GM21447 (cell line): ENCODE data around the gene VENTX.

Experiments used
- ATAC-seq: cut with Tn5 transposase; IDR thresholded peaks from one replicate; pipeline ENCODE4 v1.9.1; 2021; ENCODE audit not compliant: unreplicated experiment

The VENTX gene

GRCh38 chr10:133201948-133202725 lies 35.5 kb upstream of the VENTX start:
- ATAC-seq = no peak

- no peak for ATAC-seq
These were observed 34.6 kb upstream of the VENTX start for GRCh38 chr10:133202778-133203651.

GRCh38 chr10:133203652-133204195 lies 33.9 kb upstream of the VENTX start:
- no peak for ATAC-seq

GRCh38 chr10:133204226-133205015 lies 33.2 kb upstream of the VENTX start:
- ATAC-seq = no peak

GRCh38 chr10:133205146-133205545 lies 32.5 kb upstream of the VENTX start:
- ATAC-seq = no peak

- no peak for ATAC-seq
These were observed 31.2 kb upstream of the VENTX start for GRCh38 chr10:133206356-133207040.

GRCh38 chr10:133207041-133207600 lies 30.5 kb upstream of the VENTX start:
- ATAC-seq = no peak

GRCh38 chr10:133207627-133208026 lies 30.0 kb upstream of the VENTX start:
- no peak for ATAC-seq

- no peak for ATAC-seq
These were observed 29.2 kb upstream of the VENTX start for GRCh38 chr10:133208466-133208865.

- no peak for ATAC-seq
These were observed 28.5 kb upstream of the VENTX start for GRCh38 chr10:133209117-133209516.

GRCh38 chr10:133209641-133210040 lies 28.0 kb upstream of the VENTX start:
- no peak for ATAC-seq

GRCh38 chr10:133210398-133211140 lies 27.1 kb upstream of the VENTX start:
- ATAC-seq = no peak

- no peak for ATAC-seq
These were observed 26.4 kb upstream of the VENTX start for GRCh38 chr10:133211141-133211830.

- no peak for ATAC-seq
These were observed 25.4 kb upstream of the VENTX start for GRCh38 chr10:133211959-133212852.

GRCh38 chr10:133212853-133213494 lies 24.7 kb upstream of the VENTX start:
- ATAC-seq = no peak

- no peak for ATAC-seq
These were observed 23.8 kb upstream of the VENTX start for GRCh38 chr10:133213641-133214467.
